Measurements from ENCODE around the gene CDKL5. TPM values are rescaled to one million over a fixed set of nuclear protein-coding genes. Genes with fewer than 3 reads are reported as not detected.

CDKL5 gene
- total and polyA plus RNA-seq, 2 experiments from 2014 or later, result 7.5 to 13.7 TPM

DNA sequence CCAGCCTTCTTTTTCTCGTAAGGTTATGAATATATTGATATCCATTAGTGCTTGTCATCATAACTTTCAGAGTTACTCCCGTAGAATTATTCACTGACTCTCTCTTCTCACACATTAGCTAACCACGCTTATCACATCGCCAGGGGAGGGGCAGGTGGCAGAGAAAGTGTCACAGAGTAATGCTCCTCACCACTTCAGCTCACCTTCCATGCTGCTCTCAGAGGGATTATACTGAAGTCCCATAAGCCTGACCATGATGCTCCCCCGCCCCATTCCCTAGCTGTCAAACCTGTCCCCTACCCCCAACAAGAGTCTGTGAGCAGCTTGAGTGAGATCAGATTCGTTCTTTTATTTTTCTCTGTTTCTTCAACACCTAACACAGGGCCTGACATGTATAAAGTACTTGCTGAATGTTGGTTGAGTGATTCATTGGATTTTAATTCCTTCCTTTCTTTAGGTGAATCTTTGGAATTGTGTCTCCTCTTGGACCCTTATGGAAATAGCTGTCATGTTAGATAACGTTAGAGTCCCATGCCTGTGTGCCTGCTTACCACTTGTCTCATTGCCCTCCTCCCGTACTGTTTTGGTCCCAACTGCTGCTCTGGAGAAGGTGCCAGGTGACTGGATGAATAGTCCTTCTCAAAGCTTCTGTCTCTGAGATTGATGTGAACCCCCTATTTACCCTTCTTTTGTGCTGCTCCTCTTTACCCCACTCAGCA lies 191.4 kb downstream of the CDKL5 start:
- peaks cover 10% of the 10 kb centered on the region; the same call in 2 of the 3 replicates for H3K4me1 Mint-ChIP-seq
- no peak overlapping the region for H3K4me2 ChIP-seq
- H3K27me3 ChIP-seq (ENCODE audit: insufficient read depth), result no peaks in the 10 kb centered on the region
- no peaks in the 10 kb centered on the region for H3K79me2 ChIP-seq (replicated peaks; ENCODE audit: insufficient read depth)
- H3F3A ChIP-seq (replicated peaks; ENCODE audit: low read depth), result no peaks in the 10 kb centered on the region
- DNase-seq (ENCODE audit: low spot score), result no peak
- no peaks in the 10 kb centered on the region for H3K4me1 ChIP-seq (ENCODE audit: insufficient read depth)
- no peaks in the 10 kb centered on the region for H3K27me3 Mint-ChIP-seq (ENCODE audit: insufficient read depth, low read depth, poor library complexity)
- H3K9me3 Mint-ChIP-seq, result no peaks in the 10 kb centered on the region
- H3K36me3 ChIP-seq (ENCODE audit: insufficient read depth), result no peaks in the 10 kb centered on the region
- H3K27ac ChIP-seq (ENCODE audit: low read depth), result no peak overlapping the region
- no peak for ATAC-seq
- H3K9me2 ChIP-seq (ENCODE audit: insufficient read depth), result no peaks in the 10 kb centered on the region
- H3K4me3 Mint-ChIP-seq, result no peak overlapping the region
- no peaks in the 10 kb centered on the region for H3K36me3 Mint-ChIP-seq (ENCODE audit: low read depth)
- no peak overlapping the region for H3K27ac Mint-ChIP-seq
- no peak overlapping the region for H3K4me3 ChIP-seq
- TF ChIP-seq EZH2 (IDR thresholded peaks at IDR 0.05; ENCODE audit: low read depth, unreplicated experiment) (no peak), EZH2phosphoT487 (IDR thresholded peaks at IDR 0.05; ENCODE audit: unreplicated experiment) (no peak), JUNB (IDR thresholded peaks at IDR 0.05; ENCODE audit: unreplicated experiment) (no peak), POLR2AphosphoS5 (IDR thresholded peaks at IDR 0.05; ENCODE audit: low read depth) (no peak), ZNF114 (CRISPR knock-in tag; IDR thresholded peaks at IDR 0.05) (no peak), ZNF331 (CRISPR knock-in tag; IDR thresholded peaks at IDR 0.05; ENCODE audit: low read depth) (no peak), STAT1 (IDR thresholded peaks at IDR 0.05; ENCODE audit: unreplicated experiment) (no peak), NANOG (IDR thresholded peaks at IDR 0.05; ENCODE audit: borderline replicate concordance) (no peak), CREB1 (CRISPR knock-in tag; IDR thresholded peaks at IDR 0.05; ENCODE audit: low read depth) (no peak)
- TF ChIP-seq, protein P1, sequence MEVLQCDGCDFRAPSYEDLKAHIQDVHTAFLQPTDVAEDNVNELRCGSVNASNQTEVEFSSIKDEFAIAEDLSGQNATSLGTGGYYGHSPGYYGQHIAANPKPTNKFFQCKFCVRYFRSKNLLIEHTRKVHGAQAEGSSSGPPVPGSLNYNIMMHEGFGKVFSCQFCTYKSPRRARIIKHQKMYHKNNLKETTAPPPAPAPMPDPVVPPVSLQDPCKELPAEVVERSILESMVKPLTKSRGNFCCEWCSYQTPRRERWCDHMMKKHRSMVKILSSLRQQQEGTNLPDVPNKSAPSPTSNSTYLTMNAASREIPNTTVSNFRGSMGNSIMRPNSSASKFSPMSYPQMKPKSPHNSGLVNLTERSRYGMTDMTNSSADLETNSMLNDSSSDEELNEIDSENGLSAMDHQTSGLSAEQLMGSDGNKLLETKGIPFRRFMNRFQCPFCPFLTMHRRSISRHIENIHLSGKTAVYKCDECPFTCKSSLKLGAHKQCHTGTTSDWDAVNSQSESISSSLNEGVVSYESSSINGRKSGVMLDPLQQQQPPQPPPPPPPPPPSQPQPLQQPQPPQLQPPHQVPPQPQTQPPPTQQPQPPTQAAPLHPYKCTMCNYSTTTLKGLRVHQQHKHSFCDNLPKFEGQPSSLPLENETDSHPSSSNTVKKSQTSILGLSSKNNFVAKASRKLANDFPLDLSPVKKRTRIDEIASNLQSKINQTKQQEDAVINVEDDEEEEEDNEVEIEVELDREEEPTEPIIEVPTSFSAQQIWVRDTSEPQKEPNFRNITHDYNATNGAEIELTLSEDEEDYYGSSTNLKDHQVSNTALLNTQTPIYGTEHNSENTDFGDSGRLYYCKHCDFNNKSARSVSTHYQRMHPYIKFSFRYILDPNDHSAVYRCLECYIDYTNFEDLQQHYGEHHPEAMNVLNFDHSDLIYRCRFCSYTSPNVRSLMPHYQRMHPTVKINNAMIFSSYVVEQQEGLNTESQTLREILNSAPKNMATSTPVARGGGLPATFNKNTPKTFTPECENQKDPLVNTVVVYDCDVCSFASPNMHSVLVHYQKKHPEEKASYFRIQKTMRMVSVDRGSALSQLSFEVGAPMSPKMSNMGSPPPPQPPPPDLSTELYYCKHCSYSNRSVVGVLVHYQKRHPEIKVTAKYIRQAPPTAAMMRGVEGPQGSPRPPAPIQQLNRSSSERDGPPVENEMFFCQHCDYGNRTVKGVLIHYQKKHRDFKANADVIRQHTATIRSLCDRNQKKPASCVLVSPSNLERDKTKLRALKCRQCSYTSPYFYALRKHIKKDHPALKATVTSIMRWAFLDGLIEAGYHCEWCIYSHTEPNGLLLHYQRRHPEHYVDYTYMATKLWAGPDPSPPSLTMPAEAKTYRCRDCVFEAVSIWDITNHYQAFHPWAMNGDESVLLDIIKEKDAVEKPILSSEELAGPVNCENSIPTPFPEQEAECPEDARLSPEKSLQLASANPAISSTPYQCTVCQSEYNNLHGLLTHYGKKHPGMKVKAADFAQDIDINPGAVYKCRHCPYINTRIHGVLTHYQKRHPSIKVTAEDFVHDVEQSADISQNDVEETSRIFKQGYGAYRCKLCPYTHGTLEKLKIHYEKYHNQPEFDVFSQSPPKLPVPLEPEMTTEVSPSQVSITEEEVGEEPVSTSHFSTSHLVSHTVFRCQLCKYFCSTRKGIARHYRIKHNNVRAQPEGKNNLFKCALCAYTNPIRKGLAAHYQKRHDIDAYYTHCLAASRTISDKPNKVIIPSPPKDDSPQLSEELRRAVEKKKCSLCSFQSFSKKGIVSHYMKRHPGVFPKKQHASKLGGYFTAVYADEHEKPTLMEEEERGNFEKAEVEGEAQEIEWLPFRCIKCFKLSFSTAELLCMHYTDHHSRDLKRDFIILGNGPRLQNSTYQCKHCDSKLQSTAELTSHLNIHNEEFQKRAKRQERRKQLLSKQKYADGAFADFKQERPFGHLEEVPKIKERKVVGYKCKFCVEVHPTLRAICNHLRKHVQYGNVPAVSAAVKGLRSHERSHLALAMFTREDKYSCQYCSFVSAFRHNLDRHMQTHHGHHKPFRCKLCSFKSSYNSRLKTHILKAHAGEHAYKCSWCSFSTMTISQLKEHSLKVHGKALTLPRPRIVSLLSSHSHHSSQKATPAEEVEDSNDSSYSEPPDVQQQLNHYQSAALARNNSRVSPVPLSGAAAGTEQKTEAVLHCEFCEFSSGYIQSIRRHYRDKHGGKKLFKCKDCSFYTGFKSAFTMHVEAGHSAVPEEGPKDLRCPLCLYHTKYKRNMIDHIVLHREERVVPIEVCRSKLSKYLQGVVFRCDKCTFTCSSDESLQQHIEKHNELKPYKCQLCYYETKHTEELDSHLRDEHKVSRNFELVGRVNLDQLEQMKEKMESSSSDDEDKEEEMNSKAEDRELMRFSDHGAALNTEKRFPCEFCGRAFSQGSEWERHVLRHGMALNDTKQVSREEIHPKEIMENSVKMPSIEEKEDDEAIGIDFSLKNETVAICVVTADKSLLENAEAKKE (CRISPR knock-in tag; IDR thresholded peaks at IDR 0.05), result no peak
- TF ChIP-seq, protein P2, sequence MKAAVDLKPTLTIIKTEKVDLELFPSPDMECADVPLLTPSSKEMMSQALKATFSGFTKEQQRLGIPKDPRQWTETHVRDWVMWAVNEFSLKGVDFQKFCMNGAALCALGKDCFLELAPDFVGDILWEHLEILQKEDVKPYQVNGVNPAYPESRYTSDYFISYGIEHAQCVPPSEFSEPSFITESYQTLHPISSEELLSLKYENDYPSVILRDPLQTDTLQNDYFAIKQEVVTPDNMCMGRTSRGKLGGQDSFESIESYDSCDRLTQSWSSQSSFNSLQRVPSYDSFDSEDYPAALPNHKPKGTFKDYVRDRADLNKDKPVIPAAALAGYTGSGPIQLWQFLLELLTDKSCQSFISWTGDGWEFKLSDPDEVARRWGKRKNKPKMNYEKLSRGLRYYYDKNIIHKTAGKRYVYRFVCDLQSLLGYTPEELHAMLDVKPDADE (IDR thresholded peaks at IDR 0.05), result no peak
- TF ChIP-seq, protein P3, sequence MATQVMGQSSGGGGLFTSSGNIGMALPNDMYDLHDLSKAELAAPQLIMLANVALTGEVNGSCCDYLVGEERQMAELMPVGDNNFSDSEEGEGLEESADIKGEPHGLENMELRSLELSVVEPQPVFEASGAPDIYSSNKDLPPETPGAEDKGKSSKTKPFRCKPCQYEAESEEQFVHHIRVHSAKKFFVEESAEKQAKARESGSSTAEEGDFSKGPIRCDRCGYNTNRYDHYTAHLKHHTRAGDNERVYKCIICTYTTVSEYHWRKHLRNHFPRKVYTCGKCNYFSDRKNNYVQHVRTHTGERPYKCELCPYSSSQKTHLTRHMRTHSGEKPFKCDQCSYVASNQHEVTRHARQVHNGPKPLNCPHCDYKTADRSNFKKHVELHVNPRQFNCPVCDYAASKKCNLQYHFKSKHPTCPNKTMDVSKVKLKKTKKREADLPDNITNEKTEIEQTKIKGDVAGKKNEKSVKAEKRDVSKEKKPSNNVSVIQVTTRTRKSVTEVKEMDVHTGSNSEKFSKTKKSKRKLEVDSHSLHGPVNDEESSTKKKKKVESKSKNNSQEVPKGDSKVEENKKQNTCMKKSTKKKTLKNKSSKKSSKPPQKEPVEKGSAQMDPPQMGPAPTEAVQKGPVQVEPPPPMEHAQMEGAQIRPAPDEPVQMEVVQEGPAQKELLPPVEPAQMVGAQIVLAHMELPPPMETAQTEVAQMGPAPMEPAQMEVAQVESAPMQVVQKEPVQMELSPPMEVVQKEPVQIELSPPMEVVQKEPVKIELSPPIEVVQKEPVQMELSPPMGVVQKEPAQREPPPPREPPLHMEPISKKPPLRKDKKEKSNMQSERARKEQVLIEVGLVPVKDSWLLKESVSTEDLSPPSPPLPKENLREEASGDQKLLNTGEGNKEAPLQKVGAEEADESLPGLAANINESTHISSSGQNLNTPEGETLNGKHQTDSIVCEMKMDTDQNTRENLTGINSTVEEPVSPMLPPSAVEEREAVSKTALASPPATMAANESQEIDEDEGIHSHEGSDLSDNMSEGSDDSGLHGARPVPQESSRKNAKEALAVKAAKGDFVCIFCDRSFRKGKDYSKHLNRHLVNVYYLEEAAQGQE (IDR thresholded peaks at IDR 0.05; ENCODE audit: unreplicated experiment), result no peak
- TF ChIP-seq, protein P4, sequence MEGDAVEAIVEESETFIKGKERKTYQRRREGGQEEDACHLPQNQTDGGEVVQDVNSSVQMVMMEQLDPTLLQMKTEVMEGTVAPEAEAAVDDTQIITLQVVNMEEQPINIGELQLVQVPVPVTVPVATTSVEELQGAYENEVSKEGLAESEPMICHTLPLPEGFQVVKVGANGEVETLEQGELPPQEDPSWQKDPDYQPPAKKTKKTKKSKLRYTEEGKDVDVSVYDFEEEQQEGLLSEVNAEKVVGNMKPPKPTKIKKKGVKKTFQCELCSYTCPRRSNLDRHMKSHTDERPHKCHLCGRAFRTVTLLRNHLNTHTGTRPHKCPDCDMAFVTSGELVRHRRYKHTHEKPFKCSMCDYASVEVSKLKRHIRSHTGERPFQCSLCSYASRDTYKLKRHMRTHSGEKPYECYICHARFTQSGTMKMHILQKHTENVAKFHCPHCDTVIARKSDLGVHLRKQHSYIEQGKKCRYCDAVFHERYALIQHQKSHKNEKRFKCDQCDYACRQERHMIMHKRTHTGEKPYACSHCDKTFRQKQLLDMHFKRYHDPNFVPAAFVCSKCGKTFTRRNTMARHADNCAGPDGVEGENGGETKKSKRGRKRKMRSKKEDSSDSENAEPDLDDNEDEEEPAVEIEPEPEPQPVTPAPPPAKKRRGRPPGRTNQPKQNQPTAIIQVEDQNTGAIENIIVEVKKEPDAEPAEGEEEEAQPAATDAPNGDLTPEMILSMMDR (conservative IDR thresholded peaks at IDR 0.05; ENCODE audit: low read depth in 2 of 2), result no peak
- H2AFZ ChIP-seq, result no peak overlapping the region
- H4K20me1 ChIP-seq (replicated peaks; ENCODE audit: insufficient read depth), result no peaks in the 10 kb centered on the region; the same call in 1 of the 2 replicates

Measured in GM23338 (cell line).